WERI-Rb-1 (cell line): ENCODE measurements around the gene GTF2H3.
A peak's percentile ranks its signal among the peaks of the same experiment; 100 is the strongest.

Experiments
- DNase-seq: peaks from one replicate; pipeline ENCODE4 v3.0.0-alpha.2; 2020
- H3K27ac ChIP-seq: fragments of 250-450 bp; sonication (Bioruptor Pico); 2 replicates; pipeline ENCODE4 v1.5.1; 2020; ENCODE audit warnings: mild to moderate bottlenecking, moderate library complexity
- H3K27me3 ChIP-seq: fragments of 250-450 bp; sonication (Bioruptor Pico); 2 replicates; pipeline ENCODE4 v1.5.1; 2021; ENCODE audit warnings: mild to moderate bottlenecking, low read depth, moderate library complexity; ENCODE audit not compliant: insufficient read depth, severe bottlenecking
- H3K36me3 ChIP-seq: fragments of 250-450 bp; sonication (Bioruptor Pico); 2 replicates; pipeline ENCODE4 v1.5.1; 2020; ENCODE audit warnings: mild to moderate bottlenecking, moderate library complexity
- H3K4me3 ChIP-seq: 2 replicates; pipeline ENCODE4 v1.5.1; 2011; ENCODE audit warnings: low read depth, mild to moderate bottlenecking, control low read depth, low read length
- H3K9me3 ChIP-seq: fragments of 250-450 bp; sonication (Bioruptor Pico); 2 replicates; pipeline ENCODE4 v1.5.1; 2021; ENCODE audit warnings: mild to moderate bottlenecking, moderate library complexity; ENCODE audit not compliant: severe bottlenecking
- TF ChIP-seq, protein P1 (sequence below): IDR thresholded peaks from 2 replicates; pipeline ENCODE4 v1.5.1; 2011; ENCODE audit warnings: low read depth, mild to moderate bottlenecking, control low read depth, inconsistent platforms, low read length

Gene GTF2H3

DNA sequence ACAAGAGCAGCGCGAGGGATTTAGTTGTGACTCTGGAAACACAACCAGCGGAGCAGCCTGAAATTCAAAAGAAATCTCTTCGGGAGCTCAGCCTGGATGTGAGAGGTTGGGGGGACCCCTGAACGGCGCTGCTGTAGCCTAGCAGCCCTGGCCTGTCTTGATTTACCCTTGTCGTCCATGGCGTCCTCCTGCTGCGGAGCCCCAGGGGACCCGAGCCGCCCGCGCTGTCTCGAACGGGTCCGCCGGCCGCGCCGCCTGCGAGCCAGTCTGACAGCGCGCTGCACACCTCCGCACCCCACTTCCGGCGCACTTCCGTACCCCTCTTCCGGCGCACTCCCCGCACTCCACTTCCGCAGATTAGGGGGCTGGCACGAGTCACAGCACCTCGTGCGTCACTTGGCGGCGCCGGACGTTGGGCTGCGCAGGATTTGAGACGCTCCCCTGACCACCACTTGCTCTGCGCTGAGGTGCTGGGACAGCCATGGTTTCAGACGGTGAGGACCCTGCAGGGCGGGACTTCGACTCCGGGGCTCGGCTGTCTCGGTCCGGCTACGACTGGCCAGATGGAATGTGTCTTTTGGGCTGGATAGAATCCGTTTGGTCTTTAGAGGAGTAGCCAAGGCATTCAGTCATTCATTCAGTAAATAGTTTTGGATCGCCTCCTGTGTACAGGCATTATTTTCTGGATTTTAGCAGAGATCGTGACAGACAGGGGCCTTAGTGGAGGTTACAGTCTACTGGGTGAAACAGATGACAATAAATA, at the start of gene GTF2H3, which contains the start of gene EIF2B1:
Gene GTF2H3 (plus strand): TSS at position 451 of the 763 bp plus-strand sequence. CDS start 31 bp downstream, at position 482.
Gene EIF2B1 (minus strand): TSS at position 308 of the 763 bp plus-strand sequence. CDS start 129 bp downstream, at position 179.
- peak within 1 kb of the TSS; percentile 84 for H3K27ac ChIP-seq

DNA sequence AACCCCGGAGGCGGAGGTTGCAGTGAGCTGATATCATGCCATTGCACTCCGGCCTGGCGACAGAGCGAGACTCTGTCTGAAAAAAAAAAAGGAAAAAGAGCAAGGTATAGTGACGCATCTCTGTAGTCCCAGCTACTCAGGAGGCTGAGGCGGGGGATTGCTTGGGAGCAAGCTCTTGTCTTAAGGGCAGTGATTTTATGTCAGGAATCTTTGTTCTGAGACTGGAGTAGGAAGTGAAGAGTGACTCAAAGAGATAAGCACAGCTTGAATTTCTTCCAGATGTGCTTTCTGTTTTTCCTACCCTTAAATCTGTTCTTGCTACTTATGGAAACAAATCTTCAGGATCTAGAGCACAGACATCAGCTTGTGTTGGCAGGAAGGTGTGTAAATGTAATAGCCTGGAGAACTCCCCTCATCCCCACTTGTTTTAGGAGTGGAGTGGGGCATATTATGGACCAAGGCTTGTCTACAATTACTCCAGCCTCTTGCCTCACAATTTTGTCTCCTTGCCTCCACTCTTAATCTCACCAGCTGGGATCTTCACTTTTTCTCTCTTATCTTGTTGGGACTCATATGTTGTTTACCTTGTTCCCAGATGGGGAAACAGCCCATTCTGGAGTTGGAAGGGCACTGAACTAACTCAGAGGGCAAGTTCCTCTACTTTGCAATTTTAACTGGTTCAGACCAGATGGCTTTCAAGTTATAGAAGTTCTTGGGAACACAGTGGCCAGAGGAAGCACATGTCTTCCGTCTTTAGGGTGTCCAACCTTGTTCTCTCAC, 41.7 kb upstream of the GTF2H3 start:
- Histone ChIP-seq H3K27ac (no peak overlapping the region), H3K4me3 (no peak overlapping the region), H3K9me3 (no peaks in the 10 kb centered on the region), H3K36me3 (peaks cover 92% of the 10 kb centered on the region), H3K27me3 (no peaks in the 10 kb centered on the region)
- TF ChIP-seq, protein P1, sequence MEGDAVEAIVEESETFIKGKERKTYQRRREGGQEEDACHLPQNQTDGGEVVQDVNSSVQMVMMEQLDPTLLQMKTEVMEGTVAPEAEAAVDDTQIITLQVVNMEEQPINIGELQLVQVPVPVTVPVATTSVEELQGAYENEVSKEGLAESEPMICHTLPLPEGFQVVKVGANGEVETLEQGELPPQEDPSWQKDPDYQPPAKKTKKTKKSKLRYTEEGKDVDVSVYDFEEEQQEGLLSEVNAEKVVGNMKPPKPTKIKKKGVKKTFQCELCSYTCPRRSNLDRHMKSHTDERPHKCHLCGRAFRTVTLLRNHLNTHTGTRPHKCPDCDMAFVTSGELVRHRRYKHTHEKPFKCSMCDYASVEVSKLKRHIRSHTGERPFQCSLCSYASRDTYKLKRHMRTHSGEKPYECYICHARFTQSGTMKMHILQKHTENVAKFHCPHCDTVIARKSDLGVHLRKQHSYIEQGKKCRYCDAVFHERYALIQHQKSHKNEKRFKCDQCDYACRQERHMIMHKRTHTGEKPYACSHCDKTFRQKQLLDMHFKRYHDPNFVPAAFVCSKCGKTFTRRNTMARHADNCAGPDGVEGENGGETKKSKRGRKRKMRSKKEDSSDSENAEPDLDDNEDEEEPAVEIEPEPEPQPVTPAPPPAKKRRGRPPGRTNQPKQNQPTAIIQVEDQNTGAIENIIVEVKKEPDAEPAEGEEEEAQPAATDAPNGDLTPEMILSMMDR: no peak
- DNase-seq: no peak

More for the DNA sequence above, at the start of gene GTF2H3, which contains the start of gene EIF2B1:
- DNase-seq: peak; percentile 97
- peak within 1 kb of the TSS; percentile 100 for H3K4me3 ChIP-seq
- H3K9me3 ChIP-seq: no peaks in the 10 kb centered on the region
- H3K27me3 ChIP-seq: no peaks in the 10 kb centered on the region
- TF ChIP-seq, protein P1: no peak
- peaks cover 32% of the 10 kb centered on the region for H3K36me3 ChIP-seq

DNA sequence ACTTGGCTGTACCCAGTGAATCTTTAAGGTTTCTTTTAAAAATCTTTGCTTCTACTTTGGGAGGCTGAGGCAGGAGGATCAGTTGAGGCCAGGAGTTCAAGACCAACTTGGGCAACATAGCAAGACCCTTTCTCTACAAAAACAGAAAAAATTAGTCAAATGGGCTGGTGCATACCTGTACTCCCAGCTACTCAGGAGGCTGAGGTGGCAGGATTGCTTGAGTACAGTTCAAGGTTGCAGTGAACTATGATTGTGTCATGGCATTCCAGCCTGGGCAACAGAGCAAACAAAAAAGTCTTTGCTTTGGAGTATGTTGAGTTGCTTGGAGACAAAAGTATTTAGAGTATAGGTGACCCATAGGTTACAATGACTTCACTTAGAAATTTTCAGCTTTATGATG, 37.9 kb upstream of the GTF2H3 start:
- DNase-seq: no peak
- TF ChIP-seq, protein P1: no peak
- no peaks in the 10 kb centered on the region for H3K9me3 ChIP-seq
- H3K4me3 ChIP-seq: no peak overlapping the region
- no peaks in the 10 kb centered on the region for H3K27me3 ChIP-seq
- peaks cover 77% of the 10 kb centered on the region for H3K36me3 ChIP-seq
- H3K27ac ChIP-seq: no peak overlapping the region

DNA sequence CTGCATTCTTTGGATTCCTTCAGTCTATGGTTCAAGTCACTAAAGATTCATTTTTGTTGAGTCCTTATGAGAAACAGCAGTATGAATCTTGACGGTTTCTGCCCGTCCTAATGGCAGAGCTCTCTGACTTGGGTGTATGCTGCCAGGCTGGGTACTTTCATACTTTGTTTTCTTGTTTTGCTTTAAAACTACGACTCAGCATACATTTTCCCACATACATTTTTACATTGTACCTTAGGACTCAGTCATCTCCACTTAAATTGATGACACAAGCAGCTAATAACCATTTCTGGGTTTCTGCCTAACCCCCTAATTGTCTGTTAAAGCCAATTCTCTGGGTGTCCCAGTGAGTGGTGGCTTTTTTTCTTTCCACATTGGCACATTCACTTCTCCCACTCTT, 36.5 kb upstream of the GTF2H3 start:
- no peak for DNase-seq
- Histone ChIP-seq H3K27me3 (no peaks in the 10 kb centered on the region), H3K9me3 (no peaks in the 10 kb centered on the region), H3K4me3 (no peak overlapping the region), H3K27ac (no peak overlapping the region), H3K36me3 (peaks cover 67% of the 10 kb centered on the region)
- TF ChIP-seq, protein P1: no peak

DNA sequence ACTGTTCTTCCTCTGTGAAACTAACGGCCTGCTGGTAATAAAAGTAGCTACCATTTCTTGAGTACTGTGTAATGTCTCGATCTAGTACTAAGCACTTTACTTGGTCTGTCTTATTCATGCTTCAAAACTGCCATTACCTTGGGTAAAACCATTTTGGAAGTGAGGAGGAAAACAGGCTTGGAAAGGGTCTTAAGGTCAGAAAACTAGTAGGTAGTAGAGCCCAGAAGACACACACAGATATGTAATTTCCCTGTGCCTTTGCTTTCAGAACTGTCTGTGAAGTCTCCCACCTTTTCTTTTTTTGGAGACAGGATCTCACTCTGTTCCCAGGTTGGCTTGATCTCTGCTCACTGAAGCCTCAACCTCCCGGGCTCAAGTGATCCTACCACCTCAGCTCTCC, 35.1 kb upstream of the GTF2H3 start:
- TF ChIP-seq, protein P1: no peak
- no peaks in the 10 kb centered on the region for H3K9me3 ChIP-seq
- no peak for DNase-seq
- H3K4me3 ChIP-seq: no peak overlapping the region
- peaks cover 55% of the 10 kb centered on the region for H3K36me3 ChIP-seq
- H3K27me3 ChIP-seq: no peaks in the 10 kb centered on the region
- no peak overlapping the region for H3K27ac ChIP-seq
